GM18526 (cell line): ENCODE measurements around the gene APOBEC3F.

Experiments used
- POLR2A ChIP-seq: IDR thresholded peaks from 3 replicates; pipeline ENCODE4 v1.6.1; 2011; ENCODE audit not compliant: insufficient read length; ENCODE audit errors: extremely low read depth

The APOBEC3F gene

DNA sequence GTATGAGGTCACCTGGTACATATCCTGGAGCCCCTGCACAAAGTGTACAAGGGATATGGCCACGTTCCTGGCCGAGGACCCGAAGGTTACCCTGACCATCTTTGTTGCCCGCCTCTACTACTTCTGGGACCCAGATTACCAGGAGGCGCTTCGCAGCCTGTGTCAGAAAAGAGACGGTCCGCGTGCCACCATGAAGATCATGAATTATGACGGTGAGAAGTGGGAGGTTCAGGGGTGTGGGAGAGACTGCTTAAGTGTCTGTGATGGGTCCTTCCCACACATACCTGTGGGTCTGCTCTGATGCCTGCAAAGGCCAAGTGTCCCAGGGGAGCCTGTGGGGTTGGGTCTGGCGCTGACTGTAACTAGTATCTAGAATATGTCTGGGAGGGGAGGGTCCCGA, 40.4 kb downstream of the APOBEC3F start:
- TF ChIP-seq POLR2A, result peak; percentile 12

DNA sequence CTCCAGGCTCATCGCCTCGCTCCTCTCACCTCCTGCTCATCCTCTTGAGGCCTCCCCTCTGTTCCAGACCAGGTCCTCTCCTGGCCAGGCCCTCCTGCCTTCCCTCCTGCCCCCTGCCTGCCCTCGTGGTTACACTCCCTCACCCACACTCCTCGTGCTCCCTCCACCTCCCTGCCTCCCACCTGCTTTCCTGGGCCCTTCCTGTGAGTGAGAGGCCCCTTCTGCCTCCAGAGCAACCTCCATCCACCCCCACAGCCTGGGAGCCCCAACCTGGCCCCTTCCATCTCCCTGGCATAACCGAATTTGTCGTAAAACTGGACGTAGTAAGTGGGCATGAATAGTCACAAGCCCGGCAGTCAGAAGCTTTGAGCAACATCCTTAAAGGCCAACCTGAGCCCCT, 40.9 kb downstream of the APOBEC3F start:
- no peak for TF ChIP-seq POLR2A

DNA sequence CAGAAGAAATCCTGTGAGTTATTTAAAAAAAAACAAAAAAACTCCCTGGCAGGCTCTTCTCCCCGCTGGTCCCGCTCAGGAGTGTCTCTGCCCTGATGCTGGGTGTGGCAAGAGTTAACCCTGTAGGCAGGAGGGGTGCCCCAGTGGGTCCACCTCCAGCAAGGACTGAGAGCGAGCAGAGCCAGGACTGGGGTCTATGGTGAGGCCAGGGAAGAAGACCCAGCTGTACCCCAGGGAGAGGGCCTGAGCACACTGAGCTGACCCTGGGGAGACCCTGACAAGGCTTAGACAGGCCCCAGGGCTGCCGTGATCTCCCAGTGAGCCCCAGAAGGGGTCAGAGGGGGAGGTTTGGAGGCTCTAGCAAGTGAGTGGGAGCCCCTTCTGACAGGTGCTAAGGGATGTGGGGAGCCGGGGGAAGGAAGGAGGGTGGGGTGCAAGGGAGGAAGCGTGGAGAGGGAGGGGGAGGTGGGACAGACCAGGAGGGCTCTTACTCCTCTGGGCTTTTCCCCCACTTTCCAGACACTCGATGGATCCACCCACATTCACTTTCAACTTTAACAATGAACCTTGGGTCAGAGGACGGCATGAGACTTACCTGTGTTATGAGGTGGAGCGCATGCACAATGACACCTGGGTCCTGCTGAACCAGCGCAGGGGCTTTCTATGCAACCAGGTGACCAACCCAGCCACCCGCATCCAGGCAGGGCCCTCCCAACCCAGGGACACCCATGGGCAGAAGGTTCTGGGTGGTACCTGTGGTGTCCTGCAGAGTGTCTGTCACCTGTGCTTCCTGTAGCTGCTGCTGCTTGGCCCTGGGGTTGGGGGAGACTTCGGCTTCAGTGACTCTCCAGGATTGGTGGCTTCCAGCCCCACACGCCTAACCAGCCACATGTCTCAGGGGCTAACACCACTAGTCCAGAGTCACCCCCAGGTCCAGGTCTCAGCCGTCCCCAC, 42.8 kb downstream of the APOBEC3F start:
- TF ChIP-seq POLR2A, result no peak

DNA sequence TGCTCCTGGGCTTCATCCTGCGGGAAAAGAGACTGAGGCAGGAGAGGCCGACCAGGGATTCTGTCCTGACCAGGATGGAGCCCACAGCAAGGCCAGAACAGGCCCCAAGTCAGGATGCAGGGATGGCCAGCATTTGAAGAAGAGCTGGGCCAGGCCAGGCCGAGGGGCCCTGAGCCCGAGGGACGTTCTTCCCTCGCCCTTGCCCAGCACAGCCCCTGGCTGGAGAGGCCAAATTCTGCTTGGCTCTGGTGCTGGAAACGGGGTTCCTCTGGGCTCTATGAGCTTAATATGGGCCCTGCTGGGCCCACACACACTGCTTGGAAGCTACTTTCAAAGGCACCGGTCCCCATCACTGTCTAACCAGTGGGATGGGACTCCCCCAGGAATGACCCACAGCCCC, 44.0 kb downstream of the APOBEC3F start:
- no peak for TF ChIP-seq POLR2A

DNA sequence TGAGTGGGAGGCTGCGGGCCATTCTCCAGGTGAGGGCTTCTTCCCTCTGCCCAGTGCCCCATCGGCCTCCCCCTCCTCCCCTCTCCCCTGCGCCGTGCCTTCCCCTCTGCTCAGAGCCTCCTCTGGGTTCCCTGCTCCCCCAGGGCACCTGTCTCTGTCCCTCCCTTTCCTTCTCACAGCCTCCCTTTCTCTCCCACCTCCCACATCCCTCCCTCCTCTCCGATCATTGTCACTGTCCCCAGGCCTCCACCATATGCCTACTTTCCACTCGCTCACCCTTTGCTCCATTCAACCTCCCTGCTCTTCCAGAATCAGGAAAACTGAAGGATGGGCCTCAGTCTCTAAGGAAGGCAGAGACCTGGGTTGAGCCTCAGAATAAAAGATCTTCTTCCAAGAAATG, 46.4 kb downstream of the APOBEC3F start:
- no peak for TF ChIP-seq POLR2A

DNA sequence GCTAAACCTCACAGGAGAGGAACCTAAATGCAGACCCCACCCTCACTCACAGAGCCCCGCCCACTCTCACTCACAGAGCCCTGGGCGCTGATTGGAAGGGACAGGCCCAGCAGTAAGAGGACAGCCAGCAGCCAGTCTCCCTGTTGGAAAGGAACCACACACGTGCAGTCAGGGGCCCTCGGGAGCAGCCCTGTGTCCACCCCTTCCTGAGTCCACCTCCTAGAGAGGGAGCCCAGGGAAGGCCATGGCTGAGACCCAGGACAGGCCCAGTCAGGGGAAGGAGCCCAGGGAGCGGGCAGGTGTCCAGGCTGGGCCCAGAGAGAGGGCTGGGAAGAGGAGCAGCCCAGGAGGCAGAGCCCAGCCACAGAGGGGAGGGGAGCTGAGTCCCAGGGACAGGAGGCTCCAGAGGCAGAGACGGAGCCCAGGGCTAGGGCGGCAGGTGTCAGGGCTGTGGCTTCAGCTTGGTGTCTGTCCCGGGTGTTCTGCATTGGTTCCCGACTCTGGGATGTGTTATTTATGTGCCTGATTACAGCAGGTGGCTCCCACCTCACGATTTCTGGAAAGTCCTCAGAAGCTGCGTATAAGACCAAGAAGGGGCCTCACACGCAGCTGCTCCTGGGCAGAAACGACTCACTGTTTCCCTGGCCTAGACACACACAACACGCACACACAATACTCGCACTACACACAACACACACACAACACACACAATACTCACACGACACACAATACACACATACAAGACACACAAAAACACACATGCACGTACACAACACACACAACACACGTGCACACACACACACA, 47.4 kb downstream of the APOBEC3F start:
- TF ChIP-seq POLR2A, result peak; percentile 4

DNA sequence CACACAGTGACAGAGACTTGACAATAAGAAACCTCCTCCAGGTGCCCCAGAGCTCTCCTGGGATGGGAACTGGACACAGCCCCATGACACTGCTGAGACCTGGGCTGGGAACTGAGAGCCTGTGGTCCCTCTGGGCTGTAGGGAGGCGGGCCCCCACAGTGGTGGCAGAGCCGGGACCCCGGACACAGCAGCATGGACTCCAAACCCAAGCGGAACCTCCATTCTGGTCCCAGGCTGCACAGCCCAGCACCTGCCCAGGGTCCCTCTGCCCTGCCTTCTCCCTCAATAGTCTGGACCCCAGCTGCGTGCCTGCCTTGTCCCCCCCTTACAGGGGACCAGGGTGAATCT, 48.0 kb downstream of the APOBEC3F start:
- no peak for TF ChIP-seq POLR2A

DNA sequence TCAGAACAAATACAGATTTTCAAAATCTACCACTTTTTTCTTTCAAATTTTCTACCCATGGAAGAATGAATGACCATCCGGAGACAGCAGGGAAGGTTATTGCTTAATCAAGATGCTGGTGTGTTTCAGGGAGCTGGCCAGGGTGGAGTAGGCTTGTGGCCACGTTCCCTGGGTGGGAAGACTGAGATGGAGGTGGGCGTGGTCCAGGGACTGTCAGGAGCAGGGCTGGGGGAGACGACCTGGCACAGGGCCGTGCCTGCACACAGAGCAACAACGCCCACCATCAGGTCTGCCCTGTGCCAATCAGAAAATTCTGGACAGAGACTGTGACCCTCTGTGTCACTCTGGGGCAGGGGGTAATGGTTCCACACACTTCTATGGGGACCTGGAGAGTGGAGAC, 49.3 kb downstream of the APOBEC3F start:
- TF ChIP-seq POLR2A, result no peak

DNA sequence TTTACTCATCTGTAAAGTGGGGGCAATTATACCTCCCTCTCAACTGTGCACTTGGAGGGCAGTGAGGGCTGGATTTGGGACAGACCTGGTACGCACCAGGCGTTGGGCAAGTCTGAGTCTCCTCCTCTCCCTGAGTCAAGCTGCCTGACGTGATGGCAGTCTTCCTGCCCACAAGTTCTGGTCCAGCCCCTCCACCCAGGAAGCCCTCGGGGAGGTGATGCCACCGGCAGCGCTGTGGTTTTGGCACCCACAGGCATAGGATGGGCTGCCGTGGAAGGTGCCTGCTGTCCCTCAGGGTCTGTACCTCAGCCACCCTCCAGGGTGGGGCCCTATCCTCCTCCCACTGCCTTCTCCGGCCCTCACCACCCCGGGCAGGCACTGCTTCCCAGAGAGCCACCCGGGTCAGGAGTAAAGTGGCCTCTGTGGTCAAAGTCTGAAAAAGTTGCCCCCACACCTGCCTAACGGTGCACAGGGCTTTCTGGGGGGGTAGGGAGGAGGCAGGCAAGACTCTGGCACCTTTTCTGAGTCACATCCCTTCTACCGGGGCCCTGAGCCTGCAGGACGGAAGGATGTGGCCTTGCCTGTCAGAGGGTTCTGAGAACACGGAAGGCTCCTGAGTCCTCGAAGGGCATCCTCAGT, 49.9 kb downstream of the APOBEC3F start:
- no peak for TF ChIP-seq POLR2A

DNA sequence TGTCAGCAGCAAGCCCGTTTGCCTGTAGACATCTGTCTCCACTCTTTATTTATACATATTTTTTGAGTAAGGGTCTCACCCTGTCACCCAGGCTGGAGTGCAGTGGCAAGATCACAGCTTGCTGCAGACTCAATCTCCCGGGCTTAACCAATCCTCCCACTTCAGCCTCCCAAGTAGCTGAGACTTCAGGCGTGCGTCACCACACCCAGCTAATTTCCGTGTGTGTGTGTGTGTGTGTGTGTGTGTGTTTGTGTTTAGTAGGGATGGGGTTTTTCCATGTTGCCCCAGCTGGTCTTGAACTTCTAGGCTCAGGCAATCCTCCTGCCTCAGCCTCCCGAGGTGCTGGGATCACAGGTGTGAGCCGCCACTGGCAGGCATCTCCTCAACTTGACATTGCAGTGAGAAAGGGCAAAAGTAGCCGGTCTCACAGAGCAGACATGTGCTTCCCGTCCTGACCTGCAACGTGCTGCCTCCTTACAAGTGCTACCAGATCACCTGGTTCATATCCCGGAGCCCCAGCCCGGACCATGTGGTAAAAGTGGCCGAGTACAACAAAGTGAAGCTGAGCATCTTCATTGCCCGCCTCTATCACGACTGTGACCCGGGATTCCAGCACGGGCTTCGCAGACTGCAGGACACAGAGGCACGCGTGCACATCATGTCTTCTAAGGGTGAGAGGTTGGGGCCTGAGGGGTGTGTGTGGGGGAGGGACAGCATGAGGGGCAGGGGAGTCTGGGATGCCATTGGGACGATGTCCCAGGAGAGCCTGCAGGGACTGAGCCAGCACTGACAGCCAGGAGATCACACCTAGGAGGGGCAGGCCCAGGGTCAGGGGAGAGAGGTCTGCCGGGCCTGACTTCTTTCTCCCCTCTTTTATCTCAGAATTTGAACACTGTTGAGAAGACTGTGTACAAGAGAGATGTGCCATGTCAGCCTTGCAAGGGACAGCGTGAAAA, 50.7 kb downstream of the APOBEC3F start:
- no peak for TF ChIP-seq POLR2A

DNA sequence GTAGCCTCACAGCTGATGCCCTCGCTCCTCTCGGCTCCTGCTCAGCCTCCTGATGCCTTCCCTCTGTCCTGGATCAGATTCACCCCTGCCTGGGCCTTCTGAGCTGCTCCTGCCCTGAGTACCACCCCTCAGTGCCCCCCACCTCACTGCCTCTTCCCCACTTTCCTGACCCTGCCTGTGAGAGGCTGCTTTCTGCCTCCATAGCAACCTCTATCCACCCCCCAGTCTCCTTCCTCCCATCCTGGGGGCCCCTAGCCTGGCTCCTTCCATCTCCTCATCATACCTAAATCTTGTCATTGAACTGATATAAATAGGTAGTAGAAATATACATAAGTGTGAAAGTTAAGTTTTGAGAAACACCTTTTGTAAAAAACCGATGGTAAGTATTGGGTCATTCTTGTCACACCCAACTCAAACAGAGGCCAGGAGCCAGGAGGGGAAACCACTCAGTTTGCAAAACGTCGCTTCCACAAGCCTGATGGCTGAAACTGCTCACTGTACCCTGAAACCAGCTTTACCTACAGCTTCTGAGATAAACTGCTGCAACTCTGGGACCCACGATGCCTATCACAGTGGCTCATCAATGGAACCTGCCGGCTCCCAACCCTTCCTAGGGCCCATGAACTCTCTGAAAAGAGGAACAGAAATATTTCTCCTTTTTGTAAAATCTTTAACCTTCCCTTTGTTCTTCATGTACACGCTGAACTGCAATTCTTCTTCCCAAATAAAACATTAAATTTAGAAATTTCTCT, 51.6 kb downstream of the APOBEC3F start:
- TF ChIP-seq POLR2A, result no peak

DNA sequence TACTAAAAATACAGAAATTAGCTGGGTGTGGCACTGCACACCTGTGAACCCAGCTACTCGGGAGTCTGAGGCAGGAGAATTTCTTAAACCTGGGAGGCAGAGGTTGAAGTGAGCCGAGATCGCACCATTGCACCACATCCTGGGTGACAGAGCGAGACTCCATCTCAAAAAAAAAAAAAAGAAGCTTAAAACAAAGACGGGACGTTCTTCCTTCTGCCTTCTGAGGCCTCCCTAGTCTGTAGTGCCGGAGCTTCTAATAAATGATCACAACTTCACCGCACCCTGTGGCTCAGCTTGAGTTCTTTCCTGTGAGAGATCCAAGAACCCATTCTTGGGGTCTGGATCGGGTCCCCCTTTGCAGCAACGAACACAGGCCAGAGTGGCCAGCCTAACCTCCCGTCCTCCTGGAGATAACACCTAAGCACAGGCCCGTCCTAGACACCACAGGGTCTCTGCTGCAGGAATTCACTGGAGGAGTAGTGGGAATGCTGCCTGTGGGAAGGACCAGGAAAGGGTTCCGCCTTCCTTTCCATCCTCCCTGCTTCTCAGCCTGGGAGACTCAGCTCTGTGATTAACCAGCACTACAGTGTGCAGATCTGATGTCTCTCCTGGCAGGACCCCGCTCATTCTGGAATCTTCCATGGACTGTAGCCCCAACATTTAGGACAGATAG, 54.2 kb downstream of the APOBEC3F start:
- no peak for TF ChIP-seq POLR2A

DNA sequence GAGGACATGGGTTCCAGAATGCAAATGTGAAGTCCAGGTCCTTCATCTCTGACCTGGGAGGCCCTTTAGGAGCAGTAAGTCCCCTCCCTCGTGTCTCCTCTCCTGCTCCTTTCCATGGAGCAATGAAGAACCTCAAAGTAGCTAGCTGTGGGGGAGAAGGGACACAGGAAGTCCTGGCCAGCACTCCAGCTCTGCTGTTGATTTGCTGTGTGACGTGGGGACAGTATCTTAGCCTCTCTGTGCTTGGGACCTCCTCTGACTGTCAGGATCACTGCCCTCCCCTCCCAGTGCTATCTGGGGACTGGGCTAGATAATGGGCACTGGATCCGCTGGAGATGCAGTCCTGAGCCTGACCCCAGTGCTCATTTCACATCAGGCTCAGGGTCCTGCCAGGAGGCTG, 55.3 kb downstream of the APOBEC3F start:
- TF ChIP-seq POLR2A, result no peak
